Measurements from ENCODE around the gene GYS1. TPM values are rescaled to one million over a fixed set of nuclear protein-coding genes. Genes with fewer than 3 reads are reported as not detected.
A peak's percentile ranks its signal among the peaks of the same experiment; 100 is the strongest.

Gene GYS1
- total RNA-seq, 4 donors from 2014 or later = 110 to 221 (median 126) TPM

GRCh38 chr19:48988286-48988685, 4.8 kb downstream of the GYS1 start:
- no peak for DNase-seq
- peak overlapping the region; percentile 93 to 100 (median 99) for H3K27ac ChIP-seq

DNA sequence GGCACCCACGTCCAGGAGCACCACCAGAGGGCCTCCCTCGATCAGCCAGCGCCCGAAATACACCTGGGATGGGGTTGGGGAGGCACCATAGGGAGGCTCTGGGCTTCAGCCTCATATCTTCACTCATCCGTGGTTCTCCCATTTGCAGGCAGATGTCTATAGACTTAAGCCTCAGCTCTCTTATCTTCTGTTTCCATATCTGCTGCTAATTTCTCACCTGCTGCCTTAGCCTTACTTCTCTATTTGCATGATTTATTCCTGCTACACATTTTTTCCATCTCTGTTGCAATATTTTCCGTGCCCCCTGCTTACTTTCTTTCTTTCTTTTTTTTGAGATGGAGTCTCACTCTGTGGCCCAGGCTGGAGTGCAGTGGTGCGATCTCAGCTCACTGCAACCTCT, 5.8 kb downstream of the GYS1 start:
- Histone ChIP-seq H3K4me3 (no peak overlapping the region), H3K27ac (peak overlapping the region; percentile 93 to 100 (median 99)), H3K4me1 (peaks cover 50% of the 10 kb centered on the region in 2 donors), H3K27me3 (no peaks in the 10 kb centered on the region), H3K9me3 (no peaks in the 10 kb centered on the region), H3K36me3 (peaks cover 0 to 67% of the 10 kb centered on the region in 2 donors)
- in situ Hi-C loops (cut with MboI; ENCODE audit: low sequenced_read_pairs in 4 of 4) (no loop called here), intact Hi-C loops (cut with DNase I; ENCODE audit: low total_unique reads) (no loop called here)
- TF ChIP-seq POLR2A (IDR thresholded peaks at IDR 0.05) = no peak
- TF ChIP-seq, protein P1, sequence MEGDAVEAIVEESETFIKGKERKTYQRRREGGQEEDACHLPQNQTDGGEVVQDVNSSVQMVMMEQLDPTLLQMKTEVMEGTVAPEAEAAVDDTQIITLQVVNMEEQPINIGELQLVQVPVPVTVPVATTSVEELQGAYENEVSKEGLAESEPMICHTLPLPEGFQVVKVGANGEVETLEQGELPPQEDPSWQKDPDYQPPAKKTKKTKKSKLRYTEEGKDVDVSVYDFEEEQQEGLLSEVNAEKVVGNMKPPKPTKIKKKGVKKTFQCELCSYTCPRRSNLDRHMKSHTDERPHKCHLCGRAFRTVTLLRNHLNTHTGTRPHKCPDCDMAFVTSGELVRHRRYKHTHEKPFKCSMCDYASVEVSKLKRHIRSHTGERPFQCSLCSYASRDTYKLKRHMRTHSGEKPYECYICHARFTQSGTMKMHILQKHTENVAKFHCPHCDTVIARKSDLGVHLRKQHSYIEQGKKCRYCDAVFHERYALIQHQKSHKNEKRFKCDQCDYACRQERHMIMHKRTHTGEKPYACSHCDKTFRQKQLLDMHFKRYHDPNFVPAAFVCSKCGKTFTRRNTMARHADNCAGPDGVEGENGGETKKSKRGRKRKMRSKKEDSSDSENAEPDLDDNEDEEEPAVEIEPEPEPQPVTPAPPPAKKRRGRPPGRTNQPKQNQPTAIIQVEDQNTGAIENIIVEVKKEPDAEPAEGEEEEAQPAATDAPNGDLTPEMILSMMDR (IDR thresholded peaks at IDR 0.05 in 4 of 5, conservative IDR thresholded peaks at IDR 0.05 in 1 of 5) = no peak
- ATAC-seq (no peak), DNase-seq (no peak)

More at GRCh38 chr19:48988286-48988685, 4.8 kb downstream of the GYS1 start:
- Histone ChIP-seq H3K27me3 (no peaks in the 10 kb centered on the region), H3K9me3 (no peaks in the 10 kb centered on the region), H3K36me3 (peaks cover 0 to 57% of the 10 kb centered on the region in 2 donors), H3K4me1 (peaks cover 47 to 50% of the 10 kb centered on the region in 2 donors), H3K4me3 (no peak overlapping the region)
- in situ Hi-C loops (cut with MboI; ENCODE audit: low sequenced_read_pairs in 4 of 4) = no loop called here
- TF ChIP-seq, protein P1 (IDR thresholded peaks at IDR 0.05 in 4 of 5, conservative IDR thresholded peaks at IDR 0.05 in 1 of 5) = no peak
- no peak for TF ChIP-seq POLR2A (IDR thresholded peaks at IDR 0.05)
- intact Hi-C loops (cut with DNase I; ENCODE audit: low total_unique reads) = no loop called here
- no peak for ATAC-seq

GRCh38 chr19:48986211-48986610, 6.9 kb downstream of the GYS1 start:
- in situ Hi-C loops (cut with MboI; ENCODE audit: low sequenced_read_pairs in 4 of 4) = no loop called here
- peak overlapping the region; percentile 93 to 100 (median 99) for H3K27ac ChIP-seq

GRCh38 chr19:48985711-48986110, 7.4 kb downstream of the GYS1 start:
- in situ Hi-C loops (cut with MboI; ENCODE audit: low sequenced_read_pairs in 4 of 4) = no loop called here
- H3K4me3 ChIP-seq = no peak overlapping the region
- no peaks in the 10 kb centered on the region for H3K9me3 ChIP-seq
- peak overlapping the region; percentile 93 to 100 (median 99) for H3K27ac ChIP-seq
- DNase-seq = no peak
- peaks cover 0 to 83% of the 10 kb centered on the region in 2 donors for H3K36me3 ChIP-seq
- ATAC-seq = no peak
- no peaks in the 10 kb centered on the region for H3K27me3 ChIP-seq
- intact Hi-C loops (cut with DNase I; ENCODE audit: low total_unique reads) = no loop called here
- peaks cover 36 to 38% of the 10 kb centered on the region in 2 donors for H3K4me1 ChIP-seq
- TF ChIP-seq, protein P1 (IDR thresholded peaks at IDR 0.05 in 4 of 5, conservative IDR thresholded peaks at IDR 0.05 in 1 of 5) = no peak
- TF ChIP-seq POLR2A (IDR thresholded peaks at IDR 0.05) = no peak

More at GRCh38 chr19:48986211-48986610, 6.9 kb downstream of the GYS1 start:
- no peak overlapping the region for H3K4me3 ChIP-seq
- H3K9me3 ChIP-seq = no peaks in the 10 kb centered on the region
- no peak for DNase-seq
- intact Hi-C loops (cut with DNase I; ENCODE audit: low total_unique reads) = no loop called here
- H3K27me3 ChIP-seq = no peaks in the 10 kb centered on the region
- no peak for TF ChIP-seq POLR2A (IDR thresholded peaks at IDR 0.05)
- no peak for ATAC-seq
- H3K4me1 ChIP-seq = peaks cover 41 to 43% of the 10 kb centered on the region in 2 donors
- H3K36me3 ChIP-seq = peaks cover 0 to 78% of the 10 kb centered on the region in 2 donors

- peak in 1 of 2 donors; percentile 58 for DNase-seq
- Histone ChIP-seq H3K4me3 (no peak overlapping the region), H3K4me1 (peaks cover 28 to 32% of the 10 kb centered on the region in 2 donors), H3K9me3 (no peaks in the 10 kb centered on the region), H3K27ac (peak overlapping the region; percentile 93 to 100 (median 99)), H3K27me3 (no peaks in the 10 kb centered on the region), H3K36me3 (peaks cover 0 to 75% of the 10 kb centered on the region in 2 donors)
- no peak for ATAC-seq
- intact Hi-C loops (cut with DNase I; ENCODE audit: low total_unique reads) (no loop called here), in situ Hi-C loops (cut with MboI; ENCODE audit: low sequenced_read_pairs in 4 of 4) (no loop called here)
- TF ChIP-seq POLR2A (IDR thresholded peaks at IDR 0.05) = no peak
- TF ChIP-seq, protein P1 (IDR thresholded peaks at IDR 0.05 in 4 of 5, conservative IDR thresholded peaks at IDR 0.05 in 1 of 5) = no peak
Measured at GRCh38 chr19:48982280-48982679, 10.8 kb downstream of the GYS1 start.

All from gastrocnemius medialis (tissue), 4 donors.